WTC11 (cell line): ENCODE data around the gene IRF8. TPM values are rescaled to one million over a fixed set of nuclear protein-coding genes. Genes with fewer than 3 reads are reported as not detected.

Experiments
- ATAC-seq: fragments of 200-7000 bp; cut with Tn5 transposase; 2 replicates; pipeline ENCODE4 v1.10.0; 2021; ENCODE audit warnings: mild to moderate bottlenecking, moderate library complexity
- Bru-seq: library from RNA; stranded (reverse); fragments of 400-500 nt; gene quantifications from one replicate; lab custom pipeline; 2021; lab: Mats Ljungman, UMichigan
- CTCF ChIA-PET: fragments of 300-600 bp; sonication (Branson Sonifier 250); formaldehyde crosslinking; loops from one replicate; lab custom pipeline; 2021; ENCODE audit warnings: antibody characterized with exemption; lab: Charles Lee
- POLR2A ChIA-PET: fragments of 350-600 bp; sonication (Branson Sonifier 250); formaldehyde crosslinking; loops from one replicate; lab custom pipeline; 2021; ENCODE audit warnings: antibody characterized with exemption; lab: Charles Lee
- DNase-seq: peaks from one replicate; pipeline ENCODE4 v3.0.0; 2021; ENCODE audit warnings: low spot score
- H3K27ac Mint-ChIP-seq: 2 replicates; pipeline ENCODE4 v1.8.0; 2021; ENCODE audit warnings: mixed read lengths
- H3K27me3 Mint-ChIP-seq: 2 replicates; pipeline ENCODE4 v1.8.0; 2021; ENCODE audit warnings: low read depth, mild to moderate bottlenecking, moderate library complexity, mixed read lengths
- H3K36me3 Mint-ChIP-seq: 2 replicates; pipeline ENCODE4 v1.8.0; 2021; ENCODE audit warnings: mixed read lengths
- H3K4me1 Mint-ChIP-seq: 2 replicates; pipeline ENCODE4 v1.8.0; 2022; ENCODE audit warnings: mixed read lengths
- H3K4me3 Mint-ChIP-seq: 2 replicates; pipeline ENCODE4 v1.8.0; 2021; ENCODE audit warnings: mild to moderate bottlenecking, moderate library complexity, mixed read lengths
- H3K9me3 Mint-ChIP-seq: 2 replicates; pipeline ENCODE4 v1.8.0; 2021; ENCODE audit warnings: mixed read lengths
- CBFB ChIP-seq: sonication (generic); formaldehyde crosslinking; IDR thresholded peaks from 2 replicates; pipeline ENCODE4 v1.8.1; 2022; ENCODE audit warnings: mild to moderate bottlenecking, low read depth, missing genetic modification reagents
- CREM ChIP-seq: sonication (generic); formaldehyde crosslinking; IDR thresholded peaks from 2 replicates; pipeline ENCODE4 v1.8.1; 2022; ENCODE audit warnings: mild to moderate bottlenecking, missing genetic modification reagents, moderate library complexity
- E2F4 ChIP-seq: sonication (generic); formaldehyde crosslinking; IDR thresholded peaks from 2 replicates; pipeline ENCODE4 v1.8.1; 2022; ENCODE audit warnings: low read depth, mild to moderate bottlenecking, moderate library complexity, missing genetic modification reagents, borderline replicate concordance
- ELF4 ChIP-seq: sonication (generic); formaldehyde crosslinking; IDR thresholded peaks from 2 replicates; pipeline ENCODE4 v1.8.1; 2022; ENCODE audit warnings: low read depth, mild to moderate bottlenecking, moderate library complexity, missing genetic modification reagents
- ETV6 ChIP-seq: sonication (generic); formaldehyde crosslinking; IDR thresholded peaks from 2 replicates; pipeline ENCODE4 v1.8.1; 2022; ENCODE audit warnings: mild to moderate bottlenecking, missing genetic modification reagents
- FOXK1 ChIP-seq: sonication (generic); formaldehyde crosslinking; IDR thresholded peaks from 2 replicates; pipeline ENCODE4 v1.8.0; 2022; ENCODE audit warnings: mild to moderate bottlenecking, moderate library complexity, missing genetic modification reagents
- GTF2I ChIP-seq: fragments of 250-450 bp; sonication (Bioruptor Pico); conservative IDR thresholded peaks from 2 replicates; pipeline ENCODE4 v1.4.0; 2021; ENCODE audit warnings: mild to moderate bottlenecking
- JAZF1 ChIP-seq: fragments of 250-450 bp; sonication (Bioruptor Pico); IDR thresholded peaks from 2 replicates; pipeline ENCODE4 v1.9.0; 2021; ENCODE audit warnings: moderate library complexity, mild to moderate bottlenecking, inconsistent platforms
- MXD4 ChIP-seq: fragments of 250-450 bp; sonication (Bioruptor Pico); IDR thresholded peaks from 2 replicates; pipeline ENCODE4 v1.8.0; 2021; ENCODE audit warnings: mild to moderate bottlenecking, moderate library complexity, borderline replicate concordance
- MYBL2 ChIP-seq: sonication (generic); formaldehyde crosslinking; IDR thresholded peaks from 2 replicates; pipeline ENCODE4 v1.8.1; 2023; ENCODE audit warnings: mild to moderate bottlenecking, moderate library complexity, missing genetic modification reagents
- NFATC4 ChIP-seq: fragments of 250-450 bp; sonication (Bioruptor Pico); IDR thresholded peaks from 2 replicates; pipeline ENCODE4 v1.9.0; 2021; ENCODE audit warnings: mild to moderate bottlenecking
- NFYB ChIP-seq: sonication (generic); formaldehyde crosslinking; conservative IDR thresholded peaks from 2 replicates; pipeline ENCODE4 v1.8.0; 2022; ENCODE audit warnings: low read depth, missing genetic modification reagents
- NR1H2 ChIP-seq: sonication (generic); formaldehyde crosslinking; IDR thresholded peaks from 2 replicates; pipeline ENCODE4 v1.9.0; 2021; ENCODE audit warnings: mild to moderate bottlenecking, moderate library complexity, missing genetic modification reagents
- OVOL2 ChIP-seq: fragments of 250-450 bp; sonication (Bioruptor Pico); IDR thresholded peaks from 2 replicates; pipeline ENCODE4 v1.9.0; 2021; ENCODE audit warnings: mild to moderate bottlenecking, borderline replicate concordance
- RELA ChIP-seq: sonication (generic); formaldehyde crosslinking; IDR thresholded peaks from 2 replicates; pipeline ENCODE4 v1.8.1; 2022; ENCODE audit warnings: missing genetic modification reagents, mild to moderate bottlenecking, borderline replicate concordance
- SOX15 ChIP-seq: fragments of 250-450 bp; sonication (Bioruptor Pico); IDR thresholded peaks from 2 replicates; pipeline ENCODE4 v1.9.0; 2021; ENCODE audit warnings: mild to moderate bottlenecking
- ZNF138 ChIP-seq: sonication (generic); formaldehyde crosslinking; conservative IDR thresholded peaks from 2 replicates; pipeline ENCODE4 v1.8.1; 2022; ENCODE audit warnings: mild to moderate bottlenecking, moderate library complexity, missing genetic modification reagents
- ZNF423 ChIP-seq: fragments of 250-450 bp; sonication (Bioruptor Pico); IDR thresholded peaks from 2 replicates; pipeline ENCODE4 v2.1.2; 2022; ENCODE audit warnings: mild to moderate bottlenecking, moderate library complexity
- ZSCAN18 ChIP-seq: fragments of 250-450 bp; sonication (Bioruptor Pico); IDR thresholded peaks from 2 replicates; pipeline ENCODE4 v2.1.2; 2022; ENCODE audit warnings: mild to moderate bottlenecking, moderate library complexity
- long read RNA-seq, 3 experiments: library from RNA in 1 of 3; library from capped mRNA in 1 of 3; library from polyadenylated mRNA in 1 of 3; unstranded in 2 of 3; stranded (forward) in 1 of 3; transcript quantifications; one replicate each; pipeline ENCODE4 v2.0.0, GENCODE V29; 2021
- total RNA-seq: library from RNA; stranded (reverse); gene quantifications from 3 replicates; pipeline ENCODE4 v1.2.3, GENCODE V29; 2021
- TF ChIP-seq, protein P1 (sequence below): sonication (generic); formaldehyde crosslinking; IDR thresholded peaks from 2 replicates; pipeline ENCODE4 v1.8.1; 2022; ENCODE audit warnings: mild to moderate bottlenecking, moderate library complexity, missing genetic modification reagents
- TF ChIP-seq, protein P2 (sequence below): sonication (generic); formaldehyde crosslinking; IDR thresholded peaks from 2 replicates; pipeline ENCODE4 v1.8.0; 2022; ENCODE audit warnings: mild to moderate bottlenecking, missing genetic modification reagents
- TF ChIP-seq, protein P3 (sequence below): sonication (generic); formaldehyde crosslinking; IDR thresholded peaks from 2 replicates; pipeline ENCODE4 v1.8.0; 2023; ENCODE audit warnings: mild to moderate bottlenecking, missing genetic modification reagents

The IRF8 gene
- total RNA-seq (1.1 to 1.7 TPM (median 1.3 TPM) in 3 replicates), Bru-seq, nascent RNA (percentile 28 among the genes with signal in this experiment)
- long read RNA-seq, experiment 1, partial matches to known transcripts: 0 of 4 reads
- long read RNA-seq, experiment 1, other reads (novel, unspliced or antisense): 0 of 4 reads
- long read RNA-seq, experiment 2: 0 reads
- long read RNA-seq, experiment 3: 0 reads

DNA sequence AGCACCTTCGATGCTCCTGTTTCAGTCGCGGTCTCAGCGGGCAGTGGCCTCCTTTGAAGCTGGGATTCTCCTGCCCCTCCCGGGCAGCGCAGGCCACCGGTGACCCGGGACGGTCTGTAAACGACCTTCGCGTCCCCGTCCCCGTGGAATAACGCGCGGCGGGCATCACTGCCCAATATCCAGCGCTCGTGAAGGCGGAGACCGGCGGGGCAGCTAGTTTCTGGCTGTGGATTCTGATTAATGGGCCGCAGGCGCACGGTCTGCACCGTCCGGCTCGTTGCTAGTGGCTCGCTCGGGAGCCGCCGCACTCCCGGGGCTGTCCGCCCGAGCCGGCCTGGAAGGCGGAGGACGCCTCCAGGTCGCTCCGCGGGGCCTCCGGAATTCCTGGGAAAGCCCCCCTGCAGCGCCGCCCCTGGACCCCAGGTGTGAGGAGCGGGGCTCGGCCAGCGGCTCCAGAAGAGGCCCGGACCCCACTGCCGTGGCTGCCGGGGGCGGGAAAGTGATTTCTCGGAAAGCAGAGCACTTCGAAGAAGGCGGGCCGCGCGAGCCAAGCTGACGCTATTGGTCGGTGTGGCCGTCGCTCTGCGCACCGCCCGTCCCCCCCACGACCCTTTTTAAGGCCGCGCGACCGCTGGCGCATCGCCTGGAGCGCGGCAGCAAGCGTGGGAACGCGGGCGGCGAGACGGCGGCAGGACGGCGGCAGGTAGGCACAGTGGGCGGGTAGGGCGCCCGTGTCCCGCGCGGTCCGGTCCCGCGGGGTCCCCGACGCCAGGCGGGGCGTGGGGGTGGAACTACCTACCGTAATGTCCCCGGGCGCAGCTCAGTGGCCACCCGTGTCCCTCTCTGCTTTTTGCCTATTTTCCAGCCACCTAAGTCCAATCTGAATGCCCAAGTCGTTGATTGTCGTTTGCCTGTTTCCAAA is at the start of gene IRF8:
Gene IRF8, plus strand, starts transcription at position 642 of the 922 bp plus-strand sequence. CDS start 3,854 bp downstream, outside the sequence.
- ATAC-seq (peak; percentile 85), DNase-seq (peak; percentile 71)
- TF ChIP-seq NFYB (CRISPR knock-in tag) (peak; percentile 98), NFATC4 (CRISPR knock-in tag) (no peak), MXD4 (CRISPR knock-in tag) (no peak), NR1H2 (CRISPR knock-in tag) (no peak), ZNF138 (CRISPR knock-in tag) (no peak; the same call in 1 of the 2 replicates), FOXK1 (CRISPR knock-in tag) (no peak), ZNF423 (CRISPR knock-in tag) (peak; percentile 80), SOX15 (CRISPR knock-in tag) (no peak), ETV6 (CRISPR knock-in tag) (0 out of 2 replicates have a peak, but pooled peaks have one; percentile 16), JAZF1 (CRISPR knock-in tag) (no peak), MYBL2 (CRISPR knock-in tag) (0 out of 2 replicates have a peak, but pooled peaks have one; percentile 5), ZSCAN18 (CRISPR knock-in tag) (no peak), RELA (CRISPR knock-in tag) (0 out of 2 replicates have a peak, but pooled peaks have one; percentile 17), CBFB (CRISPR knock-in tag) (0 out of 2 replicates have a peak, but pooled peaks have one; percentile 75)
- TF ChIP-seq, protein P1, sequence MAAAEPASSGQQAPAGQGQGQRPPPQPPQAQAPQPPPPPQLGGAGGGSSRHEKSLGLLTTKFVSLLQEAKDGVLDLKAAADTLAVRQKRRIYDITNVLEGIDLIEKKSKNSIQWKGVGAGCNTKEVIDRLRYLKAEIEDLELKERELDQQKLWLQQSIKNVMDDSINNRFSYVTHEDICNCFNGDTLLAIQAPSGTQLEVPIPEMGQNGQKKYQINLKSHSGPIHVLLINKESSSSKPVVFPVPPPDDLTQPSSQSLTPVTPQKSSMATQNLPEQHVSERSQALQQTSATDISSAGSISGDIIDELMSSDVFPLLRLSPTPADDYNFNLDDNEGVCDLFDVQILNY (CRISPR knock-in tag): peak; percentile 53; the same call in 1 of the 2 replicates
- ChIA-PET POLR2A (interaction anchor here (1.2 kb wide), 1 partner anchor 95 kb away, joined by 3 read pairs; no protein-coding TSS in a partner anchor), CTCF (interaction anchor here (1.1 to 3.0 kb wide), 3 partner anchors 16 to 80 kb away, joined by 4 to 16 read pairs (median 11); no protein-coding TSS in a partner anchor)
- H3K4me1 Mint-ChIP-seq: peaks cover 4% of the 10 kb centered on the region
- H3K27me3 Mint-ChIP-seq: peaks cover 74% of the 10 kb centered on the region
- no peaks in the 10 kb centered on the region for H3K36me3 Mint-ChIP-seq
- H3K9me3 Mint-ChIP-seq: no peaks in the 10 kb centered on the region
- H3K27ac Mint-ChIP-seq: no peak within 1 kb of the TSS
- H3K4me3 Mint-ChIP-seq: peak within 1 kb of the TSS; percentile 69

- Mint-ChIP-seq H3K27me3 (no peaks in the 10 kb centered on the region), H3K36me3 (no peaks in the 10 kb centered on the region), H3K4me1 (peaks cover 9% of the 10 kb centered on the region), H3K4me3 (no peak overlapping the region), H3K27ac (no peak overlapping the region), H3K9me3 (no peaks in the 10 kb centered on the region)
- no peak for ATAC-seq
- DNase-seq: no peak
- ChIA-PET CTCF (interaction anchor here (0.7 to 2.6 kb wide), 5 partner anchors 10 to 1852 kb away, joined by 3 to 13 read pairs (median 7); no protein-coding TSS in a partner anchor), POLR2A (no interaction called here)
- TF ChIP-seq OVOL2 (CRISPR knock-in tag): no peak
- TF ChIP-seq, protein P2, sequence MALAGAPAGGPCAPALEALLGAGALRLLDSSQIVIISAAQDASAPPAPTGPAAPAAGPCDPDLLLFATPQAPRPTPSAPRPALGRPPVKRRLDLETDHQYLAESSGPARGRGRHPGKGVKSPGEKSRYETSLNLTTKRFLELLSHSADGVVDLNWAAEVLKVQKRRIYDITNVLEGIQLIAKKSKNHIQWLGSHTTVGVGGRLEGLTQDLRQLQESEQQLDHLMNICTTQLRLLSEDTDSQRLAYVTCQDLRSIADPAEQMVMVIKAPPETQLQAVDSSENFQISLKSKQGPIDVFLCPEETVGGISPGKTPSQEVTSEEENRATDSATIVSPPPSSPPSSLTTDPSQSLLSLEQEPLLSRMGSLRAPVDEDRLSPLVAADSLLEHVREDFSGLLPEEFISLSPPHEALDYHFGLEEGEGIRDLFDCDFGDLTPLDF (CRISPR knock-in tag): no peak
- TF ChIP-seq, protein P3, sequence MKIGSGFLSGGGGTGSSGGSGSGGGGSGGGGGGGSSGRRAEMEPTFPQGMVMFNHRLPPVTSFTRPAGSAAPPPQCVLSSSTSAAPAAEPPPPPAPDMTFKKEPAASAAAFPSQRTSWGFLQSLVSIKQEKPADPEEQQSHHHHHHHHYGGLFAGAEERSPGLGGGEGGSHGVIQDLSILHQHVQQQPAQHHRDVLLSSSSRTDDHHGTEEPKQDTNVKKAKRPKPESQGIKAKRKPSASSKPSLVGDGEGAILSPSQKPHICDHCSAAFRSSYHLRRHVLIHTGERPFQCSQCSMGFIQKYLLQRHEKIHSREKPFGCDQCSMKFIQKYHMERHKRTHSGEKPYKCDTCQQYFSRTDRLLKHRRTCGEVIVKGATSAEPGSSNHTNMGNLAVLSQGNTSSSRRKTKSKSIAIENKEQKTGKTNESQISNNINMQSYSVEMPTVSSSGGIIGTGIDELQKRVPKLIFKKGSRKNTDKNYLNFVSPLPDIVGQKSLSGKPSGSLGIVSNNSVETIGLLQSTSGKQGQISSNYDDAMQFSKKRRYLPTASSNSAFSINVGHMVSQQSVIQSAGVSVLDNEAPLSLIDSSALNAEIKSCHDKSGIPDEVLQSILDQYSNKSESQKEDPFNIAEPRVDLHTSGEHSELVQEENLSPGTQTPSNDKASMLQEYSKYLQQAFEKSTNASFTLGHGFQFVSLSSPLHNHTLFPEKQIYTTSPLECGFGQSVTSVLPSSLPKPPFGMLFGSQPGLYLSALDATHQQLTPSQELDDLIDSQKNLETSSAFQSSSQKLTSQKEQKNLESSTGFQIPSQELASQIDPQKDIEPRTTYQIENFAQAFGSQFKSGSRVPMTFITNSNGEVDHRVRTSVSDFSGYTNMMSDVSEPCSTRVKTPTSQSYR: no peak
- TF ChIP-seq ELF4 (CRISPR knock-in tag): no peak
- TF ChIP-seq MXD4 (CRISPR knock-in tag): no peak
- no peak for TF ChIP-seq JAZF1 (CRISPR knock-in tag)
- no peak for TF ChIP-seq GTF2I (CRISPR knock-in tag)
- TF ChIP-seq CREM: no peak
- TF ChIP-seq, protein P1 (CRISPR knock-in tag): no peak
- no peak for TF ChIP-seq E2F4 (CRISPR knock-in tag)
- no peak for TF ChIP-seq ZSCAN18 (CRISPR knock-in tag)
These were observed 49.6 kb upstream of the IRF8 start for GRCh38 chr16:85849388-85849787.
